IPS DF 4.7 (cell line): ENCODE data around the gene CDC42BPG.
"Not testable (repeated sequence)": the region's sequence is repeated elsewhere in the genome, so short reads cannot be mapped to it uniquely, and the experiment has no call there.

ENCODE experiments used
- DNase-seq: peaks from one replicate; pipeline ENCODE4 v3.0.0-alpha.2; 2013; ENCODE audit warnings: low spot score; ENCODE audit errors: extremely low read depth

The CDC42BPG gene

DNA sequence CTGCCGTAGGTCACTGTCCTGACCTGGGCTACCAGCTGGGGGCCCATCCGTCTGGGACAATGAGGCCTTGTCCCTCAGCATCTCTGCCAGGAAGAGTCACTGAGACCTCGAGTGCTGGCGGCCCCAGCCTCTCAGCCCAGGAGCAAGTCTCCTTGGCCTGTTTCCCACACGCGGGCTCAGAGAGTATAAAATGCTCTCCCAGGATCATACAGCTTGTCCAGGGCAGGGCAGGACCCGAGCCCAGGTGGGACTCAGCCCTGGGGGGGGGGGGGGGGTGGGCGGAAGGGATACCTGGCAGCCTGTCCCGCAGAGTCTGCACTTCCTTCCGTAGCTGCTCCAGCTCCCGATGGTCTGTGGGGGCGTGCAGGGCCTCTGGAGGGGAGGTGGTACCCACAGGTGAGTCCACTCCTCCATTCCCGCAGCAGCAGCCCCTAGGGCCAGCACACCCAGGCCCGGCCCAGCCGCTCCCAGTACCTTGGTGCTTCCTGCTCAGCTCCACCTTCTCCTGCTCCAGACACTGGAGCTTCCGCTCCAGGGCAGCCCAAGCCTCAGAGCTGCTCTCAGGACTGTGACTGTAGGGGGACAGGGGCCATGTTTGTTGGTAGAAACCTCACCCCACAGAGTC is 7.9 kb downstream of the CDC42BPG start:
- DNase-seq: no peak

DNA sequence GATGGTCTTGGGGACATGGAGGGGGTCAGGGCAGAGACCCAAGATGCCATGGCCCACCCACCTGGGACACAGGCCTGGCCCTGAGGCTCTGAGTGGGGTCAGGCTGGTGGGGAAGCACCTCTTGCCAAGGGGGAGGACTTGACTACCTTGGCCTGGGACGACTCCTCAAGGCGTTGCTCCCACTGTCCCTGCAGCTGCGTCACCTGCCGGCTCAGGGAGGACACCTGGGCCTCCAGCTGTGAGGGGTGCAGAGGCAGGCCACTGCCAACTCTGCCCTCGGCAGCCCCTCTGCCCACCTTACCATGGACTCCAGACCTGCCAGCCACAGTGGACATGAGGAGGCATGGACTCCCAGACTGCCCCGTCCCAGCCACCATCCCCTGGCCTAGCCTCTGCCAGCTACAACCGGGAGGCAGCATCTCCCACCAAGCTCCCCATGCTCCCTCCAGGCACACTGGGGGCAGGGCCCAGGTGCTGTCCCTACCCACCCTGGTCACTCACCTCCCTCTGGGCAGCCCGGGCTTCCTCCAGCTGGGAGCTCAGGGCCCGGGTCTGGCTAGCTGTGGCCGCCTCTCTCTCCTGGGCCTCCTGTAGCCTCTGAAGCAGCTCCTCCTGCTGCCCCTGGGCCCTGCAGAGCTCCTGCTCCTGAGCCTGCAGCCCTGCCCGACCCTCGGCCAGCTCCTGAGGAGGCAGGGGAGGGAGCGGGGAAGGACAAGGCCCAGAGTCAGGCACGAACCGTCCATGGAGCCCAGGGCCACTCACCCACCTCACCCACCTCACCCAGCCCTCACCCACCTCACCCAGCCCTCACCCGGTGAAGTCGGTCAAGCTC is 8.6 kb downstream of the CDC42BPG start:
- no peak for DNase-seq

DNA sequence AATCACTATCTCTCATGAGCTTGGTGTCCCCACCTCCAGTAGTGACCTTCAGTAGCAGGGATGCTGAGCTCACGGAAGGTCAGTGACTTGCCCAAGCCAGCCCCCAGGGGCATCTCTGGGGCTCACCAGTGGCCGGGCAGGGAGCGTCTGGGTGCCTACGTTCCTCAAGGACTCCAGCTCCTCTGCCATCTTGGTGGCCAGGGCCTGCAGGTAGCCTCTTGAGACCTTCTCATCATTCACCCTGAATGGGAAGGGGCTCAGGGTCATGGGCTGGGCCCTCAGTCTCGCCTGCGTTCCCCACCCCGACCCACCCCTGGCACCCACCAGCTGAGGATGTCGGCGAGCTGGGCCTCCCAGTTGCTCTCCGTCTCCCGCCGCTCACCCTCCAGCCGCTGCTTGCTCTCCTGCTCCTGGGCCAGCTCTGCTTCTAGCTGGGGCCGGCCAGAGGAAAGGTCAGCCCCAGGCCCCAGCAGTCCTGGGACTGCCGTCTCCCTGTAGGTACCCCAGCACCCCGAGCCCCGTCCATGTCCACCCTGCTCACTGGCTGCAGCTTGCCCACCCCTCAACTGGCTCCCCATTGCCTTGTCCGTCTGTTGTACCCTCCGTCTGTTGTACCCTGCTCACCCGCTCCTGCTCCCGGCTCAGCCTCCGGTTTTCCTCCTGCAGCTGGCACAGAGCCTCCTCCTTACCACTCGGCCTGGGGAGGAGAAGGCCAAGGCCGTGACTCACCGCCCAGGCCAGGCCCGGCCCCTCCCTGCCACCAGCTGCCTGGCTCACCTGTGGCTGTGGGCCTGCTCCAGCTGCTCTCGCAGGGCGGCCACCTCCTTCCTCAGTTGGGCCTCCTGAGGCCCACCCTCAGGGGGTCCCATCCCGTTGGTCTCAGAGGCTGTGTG is 9.5 kb downstream of the CDC42BPG start:
- no peak for DNase-seq

DNA sequence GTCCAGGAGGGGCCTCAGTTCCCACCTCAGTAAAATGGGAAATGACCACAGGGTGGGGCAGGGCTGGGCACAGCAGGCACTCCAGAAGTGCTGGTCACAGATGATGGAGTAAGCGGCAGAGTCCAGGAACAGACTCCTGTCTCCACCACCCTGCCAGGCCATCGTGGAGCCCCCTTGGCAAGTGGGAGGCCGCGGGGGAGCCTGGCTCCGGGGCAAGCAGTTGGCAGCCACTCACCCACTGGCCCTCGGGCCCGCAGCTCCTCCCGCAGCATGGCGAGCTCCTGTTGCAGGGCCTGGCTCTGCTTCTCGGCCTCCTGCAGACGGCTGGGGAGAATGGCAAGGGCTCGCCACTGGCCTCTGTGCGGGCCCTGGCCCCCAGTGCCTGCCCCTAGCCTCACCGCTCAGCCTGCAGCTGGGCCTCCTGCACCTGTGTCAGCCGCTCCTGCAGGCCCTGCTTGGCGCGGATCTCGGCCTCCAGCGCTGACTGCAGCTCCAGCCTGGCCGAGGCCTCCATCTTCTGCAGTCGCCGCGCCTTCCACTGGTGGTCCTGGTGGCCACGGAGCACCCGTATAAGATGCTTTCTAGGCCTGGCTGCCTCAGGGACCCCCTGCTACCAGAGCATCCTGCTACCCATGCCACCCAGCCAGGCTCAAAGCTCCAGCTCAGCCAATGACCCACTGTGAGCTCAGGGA is 10.3 kb downstream of the CDC42BPG start:
- no peak for DNase-seq

DNA sequence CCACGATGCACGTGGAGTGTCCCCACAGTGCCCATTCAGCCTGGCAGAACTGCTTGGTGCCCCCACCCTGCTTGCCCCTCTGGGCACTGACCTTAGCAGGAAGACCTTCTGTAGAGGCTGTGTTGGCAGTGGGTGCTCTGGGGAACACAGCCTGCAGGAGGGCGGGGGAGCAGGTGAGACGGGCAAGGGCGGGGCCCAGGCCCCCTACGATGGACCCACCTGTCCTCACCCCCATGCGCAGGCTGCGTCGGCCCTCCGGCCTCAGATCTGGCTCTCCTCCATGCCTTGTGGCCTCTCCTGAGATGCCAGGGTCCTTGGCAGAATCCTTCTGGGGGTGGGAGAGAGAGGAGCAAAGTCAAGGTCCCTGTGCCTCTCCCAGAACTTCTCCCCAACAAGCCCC is 10.9 kb downstream of the CDC42BPG start:
- no peak for DNase-seq

DNA sequence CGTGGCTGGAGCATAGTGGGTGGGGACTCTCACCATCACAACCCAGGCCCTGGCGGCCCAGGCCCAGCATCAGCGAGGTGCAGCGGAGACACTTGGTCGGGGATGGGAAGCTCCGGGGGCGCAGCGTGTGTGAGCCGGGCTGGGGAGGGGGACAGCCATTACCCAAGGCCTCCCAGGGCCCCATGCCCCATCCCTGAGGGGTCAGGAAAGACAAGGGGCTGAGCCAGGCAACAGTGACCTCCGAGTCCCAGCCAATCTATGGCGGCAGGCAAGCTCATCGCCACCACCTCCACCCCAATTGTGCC is 11.3 kb downstream of the CDC42BPG start:
- no peak for DNase-seq

DNA sequence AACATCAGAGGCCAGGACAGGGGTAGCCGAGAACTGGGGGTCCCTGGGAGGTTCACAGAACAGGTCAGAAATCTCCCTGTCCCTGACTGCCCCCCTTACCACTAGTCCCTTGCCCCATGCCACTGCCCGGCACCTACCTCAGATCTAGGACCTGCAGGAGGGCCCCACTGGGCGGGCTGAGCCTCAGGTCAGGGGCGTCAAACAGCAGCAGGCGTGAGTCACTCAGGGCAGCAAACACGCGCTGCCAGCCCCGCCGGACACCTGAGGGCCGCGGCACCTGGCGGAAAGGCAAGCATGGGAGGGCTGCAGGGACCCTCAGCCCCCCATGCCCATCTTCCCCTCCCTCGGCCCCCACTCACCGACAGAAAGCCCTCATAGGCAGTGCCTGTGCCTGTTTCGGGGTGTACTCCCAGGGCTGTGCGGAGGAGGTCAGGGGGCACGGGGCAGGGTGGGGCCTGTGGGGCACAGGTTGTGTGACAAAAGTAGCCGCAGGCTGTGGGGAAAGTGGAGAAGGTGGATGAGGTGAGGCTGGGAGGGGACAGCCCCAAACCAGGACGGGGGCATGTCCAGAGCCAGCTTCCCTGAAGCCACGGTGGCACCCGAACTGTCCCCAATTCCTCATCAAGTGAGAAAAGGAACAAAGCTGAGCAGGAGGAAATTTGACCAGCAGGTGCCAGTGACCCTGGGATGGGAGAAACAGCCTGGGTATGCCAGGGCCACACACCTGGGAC is 11.8 kb downstream of the CDC42BPG start:
- DNase-seq: no peak

DNA sequence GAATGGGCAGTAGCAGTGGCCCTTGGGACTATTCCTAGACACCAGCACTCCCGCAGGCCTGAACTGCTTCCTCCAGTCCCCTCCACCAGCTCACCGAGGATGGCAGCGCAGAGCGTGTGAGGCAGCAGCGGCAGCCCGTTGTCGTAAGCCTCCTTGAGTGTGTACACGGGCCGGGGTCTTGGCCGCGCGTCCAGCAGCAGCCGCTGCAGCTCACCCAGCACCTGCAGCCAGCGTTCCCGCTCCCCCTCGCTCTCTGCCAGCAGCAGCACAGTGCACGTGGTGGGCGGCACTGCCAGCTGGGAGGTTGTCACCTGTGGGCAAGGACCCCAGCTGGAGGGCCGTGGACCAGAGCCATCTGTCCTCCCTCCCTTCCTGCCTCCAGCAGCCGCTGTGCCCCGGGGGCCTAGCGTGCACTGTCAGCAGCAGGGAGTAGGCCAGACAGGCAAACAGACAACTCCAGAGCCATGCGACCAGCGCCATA is 13.0 kb downstream of the CDC42BPG start:
- DNase-seq: no peak

DNA sequence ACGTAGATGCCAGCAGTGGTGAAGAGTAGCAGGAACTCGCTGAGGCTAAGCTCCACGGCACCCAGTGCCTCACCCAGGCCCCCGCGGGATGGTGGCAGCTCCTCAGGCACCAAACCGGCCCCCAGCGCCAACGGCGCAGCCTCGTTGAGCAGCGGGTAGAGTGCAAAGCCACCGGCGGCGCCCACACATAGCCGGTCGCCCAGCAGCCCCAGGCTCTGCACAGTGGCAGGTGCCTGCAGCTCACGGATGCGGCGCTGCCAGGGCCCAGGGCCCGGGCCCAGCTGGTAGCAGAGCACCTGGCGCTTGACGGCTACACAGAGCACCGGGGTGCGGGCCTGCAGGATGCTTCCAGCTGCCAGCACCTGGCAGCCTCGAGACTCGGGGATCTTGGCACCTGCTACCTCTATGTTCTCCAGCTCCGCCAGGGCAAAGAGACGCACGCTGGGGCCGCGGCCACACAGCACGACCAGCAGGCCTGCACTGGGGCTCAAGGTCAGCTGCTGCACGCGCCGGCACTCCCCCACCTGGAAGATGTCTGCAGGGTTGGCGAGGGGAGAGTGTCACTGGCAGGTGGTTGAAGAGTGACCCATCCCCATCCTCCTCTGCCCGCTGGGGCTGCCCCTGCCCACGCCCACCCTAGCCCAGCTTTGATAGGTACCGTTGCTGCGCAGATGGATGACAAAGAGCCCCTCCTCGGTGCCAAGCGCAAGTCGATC is 14.8 kb downstream of the CDC42BPG start:
- no peak for DNase-seq

DNA sequence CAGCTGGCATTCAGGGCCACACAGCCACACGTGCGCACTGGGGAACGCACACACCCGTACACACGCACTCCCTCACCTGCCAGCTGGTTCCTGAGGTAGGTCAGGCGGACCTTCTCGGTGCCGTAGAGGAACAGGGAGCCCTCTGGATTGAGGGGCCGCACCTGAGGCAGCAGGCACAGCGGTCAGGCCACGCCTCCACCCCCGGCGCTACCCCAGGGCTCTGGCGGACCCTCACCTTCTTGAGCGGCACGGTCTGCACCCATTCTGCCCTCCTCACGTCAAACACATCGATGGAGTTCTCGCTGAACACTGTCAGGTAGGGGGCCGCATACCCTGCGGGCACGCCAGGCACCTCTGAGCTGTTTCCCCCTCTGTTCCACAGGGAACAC is 17.0 kb downstream of the CDC42BPG start:
- DNase-seq: no peak

DNA sequence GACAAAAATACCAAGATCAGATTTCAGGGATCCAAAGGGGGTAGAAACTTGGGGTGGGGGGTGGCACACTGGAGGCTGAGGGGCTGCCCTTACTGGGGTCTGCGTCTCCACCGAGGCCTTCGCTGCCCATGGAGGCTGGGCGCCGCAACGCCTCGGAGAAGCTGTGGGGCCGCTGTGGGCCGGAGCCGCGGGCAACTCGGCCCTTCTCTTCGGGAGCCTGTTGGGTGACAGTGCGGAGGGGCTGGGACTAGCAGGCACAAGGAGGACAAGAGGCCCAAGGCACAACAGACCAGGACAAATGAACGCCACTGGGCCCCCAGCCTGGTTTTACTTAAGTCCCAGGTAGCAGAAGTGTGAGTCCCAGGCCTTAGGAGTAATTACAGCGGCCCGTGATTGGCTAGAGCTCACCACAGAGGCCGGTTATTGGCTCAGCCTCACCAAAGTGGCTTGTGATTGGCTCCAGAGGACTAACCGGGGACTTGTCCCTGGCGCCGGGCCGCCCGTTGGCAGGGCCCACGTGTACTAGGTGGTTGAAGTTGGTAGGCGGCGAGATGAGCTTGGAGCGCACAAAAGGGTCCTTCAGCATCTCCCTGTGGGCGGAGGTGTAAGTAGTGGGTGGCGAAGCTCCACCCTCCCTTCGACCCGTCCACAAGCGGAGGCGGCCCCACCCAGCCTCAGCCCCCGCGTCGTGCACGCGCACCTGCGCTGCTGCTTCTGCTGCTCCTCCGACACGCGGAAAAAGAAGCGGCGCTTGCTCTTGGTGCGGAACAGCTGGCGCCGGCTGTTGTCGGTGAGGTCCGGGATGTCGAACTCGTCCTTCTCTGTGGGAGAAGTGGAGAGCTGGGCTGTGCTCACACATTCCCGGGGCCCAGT is 17.6 kb downstream of the CDC42BPG start:
- DNase-seq: no peak

DNA sequence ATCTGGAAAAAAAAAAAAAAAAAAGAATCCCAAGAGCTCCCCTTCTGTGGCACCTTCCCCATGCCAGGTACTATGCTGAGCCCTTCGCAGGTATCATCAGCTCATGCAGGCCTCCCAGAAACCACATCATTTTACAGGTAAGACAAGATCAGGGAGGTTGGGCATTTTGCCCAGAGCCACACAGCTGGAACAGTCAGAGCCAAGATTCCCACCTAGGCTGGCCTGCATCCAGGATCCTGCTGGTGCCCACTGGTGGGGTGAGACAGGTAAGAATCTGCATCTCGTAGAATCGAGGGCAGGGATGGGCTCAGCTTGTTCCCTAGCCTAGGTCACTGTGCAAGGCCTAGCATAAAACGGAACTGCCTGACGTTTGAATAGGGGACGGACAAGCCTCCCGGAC is 18.4 kb downstream of the CDC42BPG start:
- DNase-seq: no peak

DNA sequence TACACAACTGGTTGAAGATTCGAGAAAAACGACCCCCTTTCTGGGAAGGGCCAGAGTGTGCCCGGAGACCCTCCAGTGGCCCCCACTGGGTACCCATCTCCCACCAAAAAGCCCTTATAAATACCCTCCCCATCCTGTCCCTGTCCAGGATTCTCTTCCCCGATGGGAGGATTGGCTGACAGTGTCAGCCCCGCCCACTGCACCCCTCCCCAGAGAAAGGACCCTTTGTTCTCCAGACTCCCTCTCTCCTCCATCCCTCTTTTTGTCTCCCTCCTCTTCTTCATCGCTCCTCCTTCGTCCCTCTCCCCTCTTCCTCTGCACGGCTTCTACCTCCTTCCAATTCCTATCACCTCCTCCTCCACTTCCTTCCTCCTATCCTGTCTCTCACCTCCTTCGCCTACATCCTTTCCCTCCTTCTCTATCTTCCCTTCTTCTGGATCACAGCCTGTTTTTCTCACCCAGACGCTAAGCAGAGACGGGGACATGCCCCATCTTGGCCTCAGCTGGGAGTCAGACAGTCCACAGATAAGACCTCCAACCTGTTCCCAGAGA is 20.8 kb downstream of the CDC42BPG start:
- DNase-seq: no peak

DNA sequence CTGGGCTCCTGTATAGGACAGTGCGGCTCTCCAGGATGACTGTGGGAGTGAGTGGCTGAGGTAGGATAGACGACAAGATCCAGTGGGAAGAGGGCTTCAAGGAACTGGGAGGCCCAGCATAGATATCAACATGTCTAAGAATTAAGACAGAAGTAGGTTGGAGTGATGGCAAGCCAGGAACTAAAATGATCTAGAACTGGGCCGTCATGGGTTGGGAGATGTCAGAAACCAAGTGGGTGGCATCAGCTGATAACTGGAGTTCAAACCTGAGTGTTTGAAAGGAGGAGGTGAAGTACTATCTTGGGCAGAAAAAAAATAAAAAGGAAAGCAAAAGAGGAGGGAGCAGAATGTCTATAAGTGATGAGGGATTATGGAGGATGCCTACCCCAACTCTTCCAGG is 27.0 kb downstream of the CDC42BPG start:
- no peak for DNase-seq

DNA sequence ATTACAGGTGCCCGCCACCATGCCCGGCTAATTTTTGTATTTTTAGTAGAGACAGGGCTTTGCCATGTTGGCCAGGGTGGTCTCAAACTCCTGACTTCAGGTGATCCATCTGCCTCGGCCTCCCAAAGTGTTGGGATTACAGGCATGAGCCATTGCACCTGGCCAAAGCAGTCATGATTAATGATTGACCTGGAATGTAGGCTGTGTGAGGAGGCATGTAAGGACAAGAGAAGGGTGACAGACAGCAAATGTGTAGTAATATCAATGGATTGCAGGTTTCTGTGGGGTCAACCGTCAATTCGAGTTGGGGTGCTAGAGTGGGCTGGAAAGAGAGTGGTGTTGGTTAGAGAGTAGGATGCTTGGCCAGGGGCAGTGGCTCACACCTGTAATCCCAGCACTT is 29.0 kb downstream of the CDC42BPG start:
- not testable (repeated sequence) for DNase-seq

DNA sequence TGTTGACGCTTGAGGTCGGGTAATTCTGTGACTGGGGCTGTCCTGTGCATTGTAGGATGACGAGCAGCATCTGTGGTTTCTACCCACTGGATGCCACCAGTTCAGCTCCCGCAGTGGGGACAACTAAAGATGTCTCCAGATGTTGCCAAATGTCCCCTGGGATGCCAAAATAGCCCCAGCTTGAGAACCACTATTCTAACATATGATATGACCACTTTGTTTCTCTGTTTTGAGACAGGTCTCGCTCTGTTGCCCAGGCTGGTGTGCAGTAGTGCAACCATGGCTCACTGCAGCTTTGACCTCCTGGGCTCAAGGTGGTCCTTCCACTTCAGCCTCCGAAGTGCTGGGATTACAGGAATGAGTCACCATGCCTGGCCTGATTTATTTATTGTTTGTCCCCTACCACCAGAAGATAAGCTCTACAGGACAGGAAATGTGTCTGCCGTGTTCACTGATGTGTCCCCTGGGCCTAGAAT is 29.7 kb downstream of the CDC42BPG start:
- DNase-seq: no peak

DNA sequence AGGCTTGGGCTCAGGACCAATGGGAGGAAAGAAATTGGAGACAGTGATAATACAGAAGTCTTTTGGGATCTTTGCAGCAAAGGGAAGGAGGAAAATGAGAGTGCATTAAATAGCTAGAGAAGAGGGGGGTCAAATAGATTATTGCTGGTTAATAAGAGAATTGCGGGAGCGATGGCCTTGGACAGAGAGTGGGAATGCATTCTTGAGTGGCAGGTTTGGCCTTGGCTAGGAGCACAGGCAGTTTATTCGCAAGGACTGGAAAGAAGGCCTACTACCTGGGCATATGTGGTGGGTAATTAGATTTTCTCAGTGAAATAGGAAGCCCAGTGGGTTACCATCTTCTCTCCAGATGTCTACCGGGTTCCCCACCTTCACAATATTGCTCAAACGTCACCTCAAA is 30.6 kb downstream of the CDC42BPG start:
- no peak for DNase-seq

DNA sequence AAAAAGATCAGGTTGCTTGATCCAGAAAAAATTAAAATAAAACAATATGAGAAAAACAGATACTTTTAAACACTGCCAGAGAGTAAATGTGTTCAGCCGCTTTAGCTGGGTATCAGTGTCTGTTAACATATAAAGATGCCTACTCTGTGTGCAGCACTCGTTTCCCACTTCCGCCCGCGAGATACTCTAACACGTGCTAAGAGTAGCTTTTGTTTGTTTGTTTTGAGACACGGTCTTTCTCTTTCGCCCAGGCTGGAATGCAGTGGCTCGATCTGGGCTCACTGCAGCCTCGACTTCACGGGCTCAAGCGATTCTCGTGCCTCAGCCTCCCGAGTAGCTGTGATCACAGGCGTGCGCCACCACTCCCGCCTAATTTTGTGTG is 33.6 kb downstream of the CDC42BPG start:
- no peak for DNase-seq
